Glutamatergic neuron (in vitro differentiated cells): Measurements from ENCODE around the gene VPS13A. TPM values are rescaled to one million over a fixed set of nuclear protein-coding genes. Genes with fewer than 3 reads are reported as not detected.
A peak's percentile ranks its signal among the peaks of the same experiment; 100 is the strongest.

Experiments
- DNase-seq: peaks from one replicate; pipeline ENCODE4 v3.0.0; 2022
- H3K27ac Mint-ChIP-seq: one replicate; pipeline ENCODE4 v1.8.0; 2020; ENCODE audit warnings: mild to moderate bottlenecking, mixed read lengths, inconsistent platforms; ENCODE audit not compliant: unreplicated experiment
- H3K27me3 Mint-ChIP-seq: one replicate; pipeline ENCODE4 v1.8.0; 2020; ENCODE audit warnings: mild to moderate bottlenecking, moderate library complexity, mixed read lengths, inconsistent platforms; ENCODE audit not compliant: unreplicated experiment
- H3K36me3 Mint-ChIP-seq: one replicate; pipeline ENCODE4 v1.8.0; 2020; ENCODE audit warnings: mild to moderate bottlenecking, mixed read lengths, inconsistent platforms; ENCODE audit not compliant: unreplicated experiment
- H3K4me1 Mint-ChIP-seq: one replicate; pipeline ENCODE4 v1.8.0; 2020; ENCODE audit warnings: mild to moderate bottlenecking, low read depth, mixed read lengths, inconsistent platforms; ENCODE audit not compliant: unreplicated experiment
- H3K4me3 Mint-ChIP-seq: one replicate; pipeline ENCODE4 v1.8.0; 2020; ENCODE audit warnings: mild to moderate bottlenecking, mixed read lengths, inconsistent platforms; ENCODE audit not compliant: unreplicated experiment
- H3K9me3 Mint-ChIP-seq: one replicate; pipeline ENCODE4 v1.8.0; 2020; ENCODE audit warnings: mild to moderate bottlenecking, moderate library complexity, mixed read lengths, inconsistent platforms; ENCODE audit not compliant: unreplicated experiment
- CTCF ChIP-seq: fragments of 200-600 bp; sonication (generic); IDR thresholded peaks from one replicate; pipeline ENCODE4 v1.5.0; 2021; ENCODE audit not compliant: partially characterized antibody, unreplicated experiment
- total RNA-seq: library from RNA; stranded (reverse); fragmentation: NEBNext Ultra II Directional; extraction: Animal tissue kit (Norgen Biotek cat#: 25700); gene quantifications from one replicate; pipeline ENCODE4 v1.2.1, GENCODE V29; 2021; ENCODE audit not compliant: unreplicated experiment

The VPS13A gene
- total RNA-seq, 1 donor from 2014 or later = 43.2 TPM

DNA sequence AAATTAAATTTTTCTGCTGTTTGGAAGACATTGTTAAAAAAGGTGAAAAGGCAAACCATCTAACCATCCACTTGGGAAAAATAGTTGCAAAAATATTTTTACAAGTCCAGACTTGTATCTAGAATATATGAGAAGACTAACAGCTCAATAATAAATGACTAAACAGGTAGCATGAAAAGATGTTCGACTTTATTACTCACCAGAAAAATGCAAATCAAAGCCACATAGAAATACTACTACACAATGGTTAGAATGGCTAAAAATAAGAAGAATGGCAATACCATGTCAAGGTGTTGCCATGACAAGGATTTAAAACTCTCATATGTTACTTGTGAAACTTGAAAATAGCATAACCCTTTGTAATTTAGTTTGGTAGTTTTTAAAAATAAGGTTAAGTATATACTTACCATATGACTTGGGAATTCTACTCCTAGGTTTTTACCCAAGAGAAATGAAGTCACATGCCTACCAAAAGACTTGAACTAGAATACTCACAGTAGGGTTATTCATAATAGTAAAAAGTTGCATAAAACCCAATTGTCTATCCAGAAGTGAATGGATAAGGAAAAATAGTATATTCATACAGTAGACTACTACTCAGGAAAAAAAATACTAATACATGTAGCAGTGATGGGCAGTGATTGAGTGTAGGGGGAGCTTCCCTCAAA, 93.8 kb downstream of the VPS13A start:
- Mint-ChIP-seq H3K27ac (no peak overlapping the region), H3K27me3 (peaks cover 3% of the 10 kb centered on the region), H3K4me3 (no peak overlapping the region), H3K36me3 (peaks cover 8% of the 10 kb centered on the region), H3K4me1 (no peaks in the 10 kb centered on the region), H3K9me3 (peaks cover 3% of the 10 kb centered on the region)
- no peak for DNase-seq
- TF ChIP-seq CTCF = no peak

DNA sequence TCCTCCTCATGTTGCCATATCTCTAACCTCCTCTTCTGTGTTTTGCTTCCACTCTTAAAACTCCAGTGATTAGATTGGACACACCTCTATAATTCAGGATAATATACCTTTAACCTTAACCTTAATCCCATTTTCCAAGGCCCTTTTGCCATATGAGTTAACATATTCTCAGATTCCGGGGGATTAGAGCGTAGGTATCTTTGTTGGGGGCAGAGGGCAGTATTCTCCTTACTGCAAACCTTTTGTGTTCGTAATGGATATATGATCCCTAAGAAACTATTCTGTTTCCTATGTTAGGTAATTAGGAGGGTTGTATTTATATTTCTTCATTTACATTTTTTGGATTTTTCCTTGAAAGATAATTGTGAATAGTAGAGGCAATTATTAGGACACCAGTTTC, 99.5 kb downstream of the VPS13A start:
- no peak for DNase-seq
- Mint-ChIP-seq H3K27me3 (no peaks in the 10 kb centered on the region), H3K4me1 (no peaks in the 10 kb centered on the region), H3K36me3 (no peaks in the 10 kb centered on the region), H3K4me3 (no peak overlapping the region), H3K9me3 (no peaks in the 10 kb centered on the region), H3K27ac (peak overlapping the region; percentile 64)
- no peak for TF ChIP-seq CTCF

GRCh38 chr9:77277719-77278118, 100.4 kb downstream of the VPS13A start:
- Mint-ChIP-seq H3K36me3 (no peaks in the 10 kb centered on the region), H3K4me1 (no peaks in the 10 kb centered on the region), H3K27ac (no peak overlapping the region), H3K9me3 (no peaks in the 10 kb centered on the region), H3K4me3 (no peak overlapping the region), H3K27me3 (no peaks in the 10 kb centered on the region)
- no peak for TF ChIP-seq CTCF
- no peak for DNase-seq

GRCh38 chr9:77283991-77284390, 106.7 kb downstream of the VPS13A start:
- Mint-ChIP-seq H3K4me3 (no peak overlapping the region), H3K9me3 (peaks cover 2% of the 10 kb centered on the region), H3K27ac (no peak overlapping the region), H3K36me3 (peaks cover 15% of the 10 kb centered on the region), H3K4me1 (no peaks in the 10 kb centered on the region), H3K27me3 (no peaks in the 10 kb centered on the region)
- TF ChIP-seq CTCF = no peak
- DNase-seq = no peak

- Mint-ChIP-seq H3K4me3 (no peak overlapping the region), H3K36me3 (peaks cover 15% of the 10 kb centered on the region), H3K27ac (no peak overlapping the region), H3K4me1 (no peaks in the 10 kb centered on the region), H3K27me3 (no peaks in the 10 kb centered on the region), H3K9me3 (peaks cover 2% of the 10 kb centered on the region)
- DNase-seq = no peak
- no peak for TF ChIP-seq CTCF
These were observed 107.3 kb downstream of the VPS13A start for GRCh38 chr9:77284616-77285015.
